Endothelial cell of umbilical vein (primary cell): ENCODE data around the gene STRA8. TPM values are rescaled to one million over a fixed set of nuclear protein-coding genes. Genes with fewer than 3 reads are reported as not detected.

Source experiments
- BruUV-seq: library from RNA; stranded (reverse); fragments of 400-500 nt; replicated peaks from 2 replicates; lab custom pipeline; 2021; lab: Mats Ljungman, UMichigan
- CTCF ChIA-PET: fragments of 300-600, 350-600 bp; sonication (Branson Sonifier 250); formaldehyde crosslinking; loops from one replicate; lab custom pipeline; 2021; ENCODE audit warnings: antibody characterized with exemption, inconsistent platforms; lab: Charles Lee
- POLR2A ChIA-PET: fragments of 300-600, 350-600 bp; sonication (Branson Sonifier 250); formaldehyde crosslinking; loops from one replicate; lab custom pipeline; 2021; ENCODE audit warnings: antibody characterized with exemption, inconsistent platforms; lab: Charles Lee
- DNase-seq: peaks from one replicate; pipeline ENCODE4 v3.0.0-alpha.2; 2011; ENCODE audit warnings: low read depth, low spot score
- FAIRE-seq: peaks from 2 replicates; lab custom pipeline; 2011; peaks lifted over from hg19 to GRCh38; lab: Jason Lieb, UNC
- H2AFZ ChIP-seq: 2 replicates; pipeline ENCODE4 v1.6.0; 2012; ENCODE audit warnings: low read depth, low read length, control low read depth, inconsistent platforms
- H3K27ac ChIP-seq: 2 replicates; pipeline ENCODE4 v1.5.1; 2011; ENCODE audit warnings: low read depth, mild to moderate bottlenecking, control low read depth, low read length, moderate library complexity; ENCODE audit not compliant: insufficient read depth
- H3K27me3 ChIP-seq, 2 experiments: 2 replicates each; pipeline versions ENCODE4 v1.6.0 to v1.6.1; 2011; ENCODE audit warnings: low read length in 2 of 2, mixed read lengths in 1 of 2; ENCODE audit not compliant: control insufficient read depth in 2 of 2, insufficient read depth in 2 of 2
- H3K36me3 ChIP-seq, 2 experiments: 2 replicates in 1 of 2; 3 replicates in 1 of 2; pipeline ENCODE4 v1.5.1; 2011; ENCODE audit warnings: low read length in 2 of 2, mild to moderate bottlenecking in 1 of 2, moderate library complexity in 1 of 2; ENCODE audit not compliant: control insufficient read depth in 2 of 2, insufficient read depth in 2 of 2; ENCODE audit errors: extremely low read depth in 1 of 2
- H3K4me1 ChIP-seq: 3 replicates; pipeline ENCODE4 v1.5.1; 2011; ENCODE audit warnings: mild to moderate bottlenecking, low read length; ENCODE audit not compliant: control insufficient read depth, insufficient read depth; ENCODE audit errors: extremely low read depth
- H3K4me2 ChIP-seq: 2 replicates; pipeline ENCODE4 v1.6.1; 2011; ENCODE audit warnings: low read length, control low read depth, mixed read lengths; ENCODE audit not compliant: insufficient read depth
- H3K4me3 ChIP-seq, 3 experiments: fragments of 200-600 bp in 1 of 3; sonication (generic), shearing (Covaris generic) in 1 of 3; replicated peaks in 1 of 3; 2 replicates each; pipeline ENCODE4 v1.5.1; 2011 to 2016; ENCODE audit warnings: control low read depth in 3 of 3, low read length in 3 of 3, mild to moderate bottlenecking in 2 of 3, inconsistent platforms in 1 of 3, low read depth in 1 of 3, moderate library complexity in 1 of 3; ENCODE audit not compliant: insufficient read depth in 1 of 3
- H3K79me2 ChIP-seq: 2 replicates; pipeline ENCODE4 v1.6.0; 2012; ENCODE audit warnings: low read length, inconsistent platforms; ENCODE audit not compliant: control insufficient read depth, insufficient read depth
- H3K9ac ChIP-seq: replicated peaks from 2 replicates; pipeline ENCODE3; 2011; ENCODE audit warnings: low read length, control low read depth; ENCODE audit not compliant: insufficient read depth; ENCODE audit errors: extremely low read depth
- H3K9me1 ChIP-seq: replicated peaks from 3 replicates; pipeline ENCODE4 v1.6.0; 2011; ENCODE audit warnings: mild to moderate bottlenecking, low read length; ENCODE audit not compliant: control insufficient read depth, insufficient read depth; ENCODE audit errors: extremely low read depth
- H3K9me3 ChIP-seq: replicated peaks from 2 replicates; pipeline ENCODE4 v1.5.1; 2012; ENCODE audit warnings: low read length, inconsistent platforms; ENCODE audit not compliant: control insufficient read depth, insufficient read depth
- H4K20me1 ChIP-seq: replicated peaks from 2 replicates; pipeline ENCODE3; 2011; ENCODE audit warnings: mild to moderate bottlenecking, low read length; ENCODE audit not compliant: control insufficient read depth, insufficient read depth; ENCODE audit errors: extremely low read depth
- CTCF ChIP-seq, 2 donors: IDR thresholded peaks; 1 replicate in 1 of 2; 2 replicates in 1 of 2; pipeline ENCODE4 v1.5.1; 2011; ENCODE audit warnings: low read length in 2 of 2, mild to moderate bottlenecking in 2 of 2, moderate library complexity in 2 of 2, control low read depth in 1 of 2, inconsistent platforms in 1 of 2, low read depth in 1 of 2; ENCODE audit not compliant: insufficient read depth in 1 of 2; ENCODE audit errors: extremely low read depth in 1 of 2
- EZH2 ChIP-seq: IDR thresholded peaks from 2 replicates; pipeline ENCODE4 v1.6.1; 2012; ENCODE audit warnings: borderline replicate concordance, low read depth, mild to moderate bottlenecking, moderate library complexity, low read length, inconsistent platforms; ENCODE audit not compliant: severe bottlenecking
- FOS ChIP-seq: IDR thresholded peaks from 2 replicates; pipeline ENCODE4 v1.6.1; 2011; ENCODE audit warnings: mild to moderate bottlenecking, low read length, moderate library complexity, borderline replicate concordance; ENCODE audit not compliant: insufficient read depth
- GATA2 ChIP-seq: IDR thresholded peaks from 2 replicates; pipeline ENCODE4 v1.7.0; 2011; ENCODE audit warnings: low read depth, mild to moderate bottlenecking, moderate library complexity, mixed read lengths, low read length; ENCODE audit not compliant: insufficient read length, insufficient read depth
- JUN ChIP-seq: IDR thresholded peaks from 2 replicates; pipeline ENCODE4 v1.6.1; 2011; ENCODE audit warnings: borderline replicate concordance, low read depth; ENCODE audit not compliant: insufficient read length, insufficient read depth
- MYC ChIP-seq: IDR thresholded peaks from one replicate; pipeline ENCODE4 v1.6.1; 2011; ENCODE audit warnings: mild to moderate bottlenecking, low read depth, low read length
- POLR2A ChIP-seq: IDR thresholded peaks from 2 replicates; pipeline ENCODE4 v1.6.1; 2012; ENCODE audit warnings: low read depth, mild to moderate bottlenecking, control low read depth, low read length
- POLR2AphosphoS5 ChIP-seq: IDR thresholded peaks from 2 replicates; pipeline ENCODE4 v1.6.1; 2012; ENCODE audit warnings: low read depth, mild to moderate bottlenecking, control low read depth, low read length, moderate library complexity; ENCODE audit not compliant: insufficient read depth
- dilution Hi-C: fragments of 300-500 bp; cut with MboI; formaldehyde crosslinking; loops from one replicate; pipeline ENCODE4 v1.15.0; 2019; ENCODE audit warnings: low sequenced_read_pairs; ENCODE audit not compliant: extremely low pct_ligation_motif_present
- intact Hi-C: fragments of 100-400 bp; cut with micrococcal nuclease; formaldehyde crosslinking; loops from one replicate; pipeline ENCODE4 v1.10.0; 2022
- polyA plus RNA-seq, 4 experiments: library from polyadenylated mRNA; depleted of rRNA in 3 of 4; stranded (reverse) in 3 of 4; unstranded in 1 of 4; fragments of >200 nt; gene quantifications; 2 replicates each; pipeline versions ENCODE4 v1.2.1 to v1.2.3, GENCODE V29; 2011 to 2012; ENCODE audit warnings: missing spikeins in 1 of 4
- total RNA-seq: library from RNA; stranded (reverse); gene quantifications from 2 replicates; pipeline ENCODE4 v1.2.3, GENCODE V29; 2021
- TF ChIP-seq, protein P1 (sequence below): IDR thresholded peaks from 2 replicates; pipeline ENCODE4 v1.6.1; 2011; ENCODE audit not compliant: insufficient read depth, insufficient read length

The STRA8 gene
- total and polyA plus RNA-seq, 2 donors (not counting 3 experiments of a cell fraction or from before 2014, with no cell fraction given), result not detected

GRCh38 chr7:135185471-135186260, 48.0 kb upstream of the STRA8 start:
- Histone ChIP-seq H2AFZ (no peak overlapping the region), H3K4me1 (no peaks in the 10 kb centered on the region), H3K4me2 (no peak overlapping the region), H3K9ac (no peak overlapping the region), H3K9me3 (peaks cover 8% of the 10 kb centered on the region), H4K20me1 (no peaks in the 10 kb centered on the region), H3K79me2 (no peaks in the 10 kb centered on the region), H3K36me3 (peaks cover 0 to 13% of the 10 kb centered on the region in 2 experiments), H3K27me3 (no peaks in the 10 kb centered on the region), H3K9me1 (no peaks in the 10 kb centered on the region), H3K27ac (no peak overlapping the region), H3K4me3 (no peak overlapping the region)
- BruUV-seq, result no TSS peak
- intact Hi-C loops (no loop called here), dilution Hi-C loops (no loop called here)
- ChIA-PET POLR2A (no interaction called here), CTCF (no interaction called here)
- FAIRE-seq (peak; percentile 4), DNase-seq (no peak)
- TF ChIP-seq CTCF (IDR thresholded peaks at IDR 0.05; ENCODE audit: extremely low read depth in 1 of 2, insufficient read depth in 1 of 2, low read depth in 1 of 2, low read length in 2 of 2), result no peak
- TF ChIP-seq FOS, result no peak
- no peak for TF ChIP-seq MYC
- TF ChIP-seq EZH2, result no peak
- no peak for TF ChIP-seq GATA2
- no peak for TF ChIP-seq JUN
- TF ChIP-seq, protein P1, sequence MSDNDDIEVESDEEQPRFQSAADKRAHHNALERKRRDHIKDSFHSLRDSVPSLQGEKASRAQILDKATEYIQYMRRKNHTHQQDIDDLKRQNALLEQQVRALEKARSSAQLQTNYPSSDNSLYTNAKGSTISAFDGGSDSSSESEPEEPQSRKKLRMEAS, result no peak
- TF ChIP-seq POLR2A, result no peak
- no peak for TF ChIP-seq POLR2AphosphoS5
